HG03571 (cell line): ENCODE data around the gene UMAD1.

Source experiments
- ATAC-seq: cut with Tn5 transposase; IDR thresholded peaks from one replicate; pipeline ENCODE4 v1.9.1; 2021; ENCODE audit not compliant: unreplicated experiment

UMAD1 gene

DNA sequence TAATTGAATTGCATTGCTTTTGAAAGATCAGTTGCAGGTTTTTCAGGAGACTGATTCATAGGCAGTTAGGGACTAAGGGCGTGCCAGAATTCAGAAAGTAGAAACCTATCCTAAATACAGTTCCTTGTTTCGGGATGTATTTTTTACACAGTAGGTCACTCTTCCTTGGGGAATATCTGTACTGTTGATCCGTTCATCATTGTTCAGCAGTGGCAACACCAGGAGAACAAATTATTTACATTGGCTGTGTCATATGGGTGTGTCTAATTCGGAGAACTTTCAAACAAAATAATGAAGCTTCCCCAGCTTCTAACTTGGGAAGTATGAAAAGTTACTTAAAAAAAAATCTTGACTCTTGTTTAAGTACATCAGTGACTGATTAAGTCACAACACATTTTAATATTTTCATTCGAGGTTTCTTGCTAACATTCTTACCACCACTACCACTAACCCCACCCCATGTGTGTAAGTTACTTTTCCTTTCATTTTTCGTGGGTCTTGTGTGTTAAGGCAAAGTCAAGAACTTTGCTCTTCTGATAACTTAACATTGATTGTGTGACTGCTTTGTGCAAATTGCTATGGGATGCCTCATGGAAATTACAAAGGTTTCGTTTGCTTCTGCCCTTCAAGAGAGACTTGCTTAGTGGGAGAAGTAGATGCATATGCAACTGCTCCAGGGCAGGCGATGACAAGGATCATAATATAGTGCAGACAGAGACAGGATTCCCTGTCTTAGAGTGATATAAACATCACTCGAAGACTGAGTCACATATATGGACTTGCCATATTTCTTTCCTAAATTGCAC is 121.6 kb downstream of the UMAD1 start:
- ATAC-seq = peak; percentile 68

DNA sequence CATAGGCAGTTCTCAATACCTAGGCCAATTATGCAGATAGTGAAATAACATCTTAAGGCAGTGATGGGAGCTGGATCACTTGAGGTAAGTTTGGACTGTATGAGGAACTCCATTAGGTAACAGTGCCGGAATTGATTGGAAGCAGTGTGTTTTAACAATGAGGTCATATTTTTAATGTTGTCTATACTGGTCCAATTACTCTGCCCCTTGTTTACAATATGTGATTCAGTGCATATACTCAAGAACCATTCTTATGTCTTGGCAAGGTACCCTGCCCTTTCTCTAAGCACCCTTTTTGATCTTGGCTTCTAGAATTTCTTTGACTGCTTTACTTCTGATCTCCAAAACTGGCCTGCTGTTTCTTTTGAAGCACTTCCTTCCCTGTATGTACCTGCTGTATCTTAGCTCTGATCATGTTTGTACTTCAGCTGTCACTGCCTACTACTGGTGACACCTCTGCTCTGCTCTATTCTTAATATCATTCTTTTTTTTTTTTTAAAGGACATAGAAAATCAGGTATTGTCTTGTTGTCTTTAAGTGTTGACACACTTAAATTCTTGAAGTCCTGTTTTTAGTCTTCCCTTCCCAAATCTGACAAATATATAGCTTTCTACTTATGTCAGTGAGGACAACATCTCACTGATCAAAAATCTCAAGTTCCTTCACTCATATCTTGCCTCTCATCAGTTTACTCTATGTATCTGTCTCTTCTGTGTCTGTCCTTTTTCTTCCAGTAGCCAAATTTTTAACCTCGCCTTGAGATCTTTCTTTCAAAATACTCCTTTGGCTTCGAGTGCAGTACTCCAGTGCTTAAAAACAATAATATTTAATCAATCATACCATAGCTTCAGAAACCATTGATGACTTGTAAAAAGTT is 124.2 kb downstream of the UMAD1 start:
- no peak for ATAC-seq

DNA sequence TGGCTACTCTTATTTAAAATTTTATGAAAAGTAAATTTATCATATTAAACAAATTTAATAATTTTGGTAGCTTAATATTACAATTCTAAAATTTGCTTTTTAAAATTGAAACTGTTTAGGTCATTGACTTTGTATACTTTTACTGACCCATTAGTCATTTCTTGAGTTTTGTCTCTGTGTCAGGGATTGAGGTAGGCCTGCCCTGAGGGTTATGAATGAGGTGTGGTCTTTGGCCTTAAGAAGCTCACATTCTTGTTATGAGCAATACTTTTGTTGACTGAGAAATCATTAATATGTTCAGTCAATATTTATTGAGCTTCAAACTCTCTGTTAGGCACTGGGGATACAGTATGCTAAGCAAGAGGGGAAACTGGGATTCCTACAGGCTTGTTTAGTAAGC is 124.9 kb downstream of the UMAD1 start:
- ATAC-seq = peak; percentile 75

DNA sequence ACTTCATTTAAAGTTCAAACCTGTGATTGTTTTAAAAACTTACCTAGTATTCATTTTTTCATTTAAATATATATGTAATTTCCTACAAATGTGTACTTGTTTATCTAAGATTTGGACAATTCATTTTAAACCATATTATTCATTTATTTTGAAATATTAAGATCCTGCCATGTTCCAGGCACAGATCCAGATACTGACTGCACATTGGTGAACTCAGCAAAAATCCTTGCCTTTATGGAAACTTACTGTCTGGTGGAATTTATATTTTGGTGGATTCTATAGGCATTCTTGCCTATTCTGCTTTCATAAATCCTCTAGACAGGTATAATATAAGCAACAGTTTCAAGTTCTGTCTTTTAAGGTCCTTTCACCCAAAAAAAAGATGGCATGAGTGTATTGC is 126.1 kb downstream of the UMAD1 start:
- no peak for ATAC-seq

DNA sequence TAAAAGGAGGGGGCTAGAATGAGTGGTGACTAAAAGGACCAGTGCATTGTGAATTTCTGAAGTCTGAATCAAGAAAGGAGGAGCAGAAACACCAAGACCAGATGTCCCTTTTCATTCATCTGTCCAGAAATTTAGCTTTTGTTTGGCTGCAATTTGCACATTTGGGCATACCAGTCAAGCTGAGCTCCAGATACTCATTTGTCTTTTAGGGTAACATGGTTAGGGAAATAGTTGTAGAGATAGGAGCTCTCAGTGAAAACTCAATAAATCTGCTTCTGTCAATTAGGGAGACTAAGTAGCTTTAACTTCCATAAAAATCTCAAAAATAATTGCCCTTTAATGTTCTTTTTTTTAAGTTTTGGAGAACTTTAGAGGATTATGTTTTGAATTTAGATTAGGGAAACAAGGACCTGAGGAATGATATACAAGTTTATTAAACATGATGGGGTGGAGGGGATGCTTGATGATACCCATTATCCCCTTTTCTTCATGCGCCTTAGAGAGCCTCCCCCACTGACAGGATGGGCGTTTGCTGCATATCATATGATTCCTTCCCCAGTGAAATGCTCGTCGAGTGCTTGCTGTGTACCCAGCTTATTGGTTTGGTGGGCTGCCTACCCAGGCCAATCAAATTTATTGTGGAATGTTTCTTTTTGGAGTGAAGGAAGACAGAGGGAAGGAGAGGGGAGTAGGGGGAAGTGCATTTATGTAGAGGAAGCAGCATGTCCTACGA is 128.6 kb downstream of the UMAD1 start:
- no peak for ATAC-seq

DNA sequence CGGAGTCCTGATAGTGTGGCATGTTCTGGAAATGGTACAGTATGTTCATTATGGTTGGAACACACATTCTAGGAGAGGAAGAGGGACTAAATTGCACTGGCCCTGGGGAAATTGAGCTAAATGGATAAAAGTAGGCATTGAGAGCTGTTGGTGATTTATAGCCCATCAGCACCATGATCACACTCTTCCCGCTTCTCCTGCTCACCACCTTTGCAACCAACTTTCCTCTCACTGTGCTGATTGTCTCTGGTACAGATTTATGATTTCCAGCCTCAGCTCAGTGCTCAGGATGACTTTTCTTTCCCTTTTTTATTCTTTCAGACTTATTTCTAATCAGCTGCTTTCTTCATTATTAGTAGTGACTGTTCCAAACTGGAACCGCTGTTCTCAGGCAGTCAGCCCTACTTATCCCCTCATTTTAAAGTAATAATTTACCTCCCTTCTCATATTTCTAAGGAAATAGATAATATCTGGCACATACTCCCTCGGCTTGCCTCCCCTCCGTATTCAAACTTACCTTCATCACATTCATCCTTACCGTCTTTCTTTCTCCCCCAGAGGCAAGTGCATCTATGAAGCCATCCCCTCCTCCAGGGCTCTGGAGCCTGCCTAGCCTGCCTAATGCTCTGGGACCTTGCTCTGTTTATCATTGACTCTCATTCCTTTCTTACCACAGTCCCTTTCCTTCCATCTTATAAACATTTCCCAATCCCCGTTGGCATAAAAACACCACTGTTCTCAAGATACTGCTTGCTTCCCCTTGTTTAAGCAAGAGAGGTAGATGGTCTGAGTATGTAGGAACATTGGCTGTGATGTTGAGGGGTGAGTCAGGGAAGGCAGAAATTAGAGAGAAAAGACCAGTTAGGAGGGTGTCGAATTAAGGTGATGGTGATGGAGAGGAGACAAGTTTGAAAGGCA is 129.4 kb downstream of the UMAD1 start:
- ATAC-seq = no peak

DNA sequence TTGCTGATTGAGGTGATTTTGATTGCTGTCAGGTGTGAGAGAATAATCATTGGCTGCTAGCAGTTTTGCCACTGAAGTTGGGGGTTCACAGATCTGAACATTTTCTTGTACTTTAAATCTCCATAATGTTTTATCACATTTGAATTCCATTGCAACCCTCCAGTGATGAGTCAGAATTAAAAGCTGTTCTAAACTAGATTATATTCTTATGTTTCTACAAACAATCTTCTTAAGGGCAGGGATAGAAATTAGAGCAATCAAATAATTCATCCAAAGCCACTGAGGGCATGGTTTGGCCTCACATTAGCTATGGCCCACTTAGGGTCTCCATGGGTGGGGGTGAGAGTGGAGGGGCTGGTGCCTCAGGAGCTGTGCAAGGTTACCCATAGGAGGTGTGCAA is 130.9 kb downstream of the UMAD1 start:
- ATAC-seq = no peak

DNA sequence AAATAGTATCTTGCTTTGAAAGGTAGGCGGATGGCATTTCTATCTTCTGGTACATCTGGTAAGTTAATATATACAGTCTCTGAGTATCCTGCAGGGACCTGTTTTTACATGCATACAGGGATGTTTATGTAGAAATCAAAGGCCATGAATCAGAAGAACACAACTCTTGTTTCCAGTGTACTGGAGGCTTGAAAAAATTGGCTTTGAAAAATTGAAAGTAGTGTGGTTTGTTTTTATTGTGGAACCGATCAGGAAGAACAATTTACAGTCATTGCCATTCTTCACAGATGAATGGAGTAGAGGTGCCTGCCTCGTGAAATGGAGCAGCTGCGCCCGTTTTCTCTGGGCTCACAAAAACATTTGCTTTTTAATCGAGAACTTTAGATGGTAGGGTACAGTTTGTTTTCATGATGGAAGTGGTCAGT is 131.9 kb downstream of the UMAD1 start:
- no peak for ATAC-seq

DNA sequence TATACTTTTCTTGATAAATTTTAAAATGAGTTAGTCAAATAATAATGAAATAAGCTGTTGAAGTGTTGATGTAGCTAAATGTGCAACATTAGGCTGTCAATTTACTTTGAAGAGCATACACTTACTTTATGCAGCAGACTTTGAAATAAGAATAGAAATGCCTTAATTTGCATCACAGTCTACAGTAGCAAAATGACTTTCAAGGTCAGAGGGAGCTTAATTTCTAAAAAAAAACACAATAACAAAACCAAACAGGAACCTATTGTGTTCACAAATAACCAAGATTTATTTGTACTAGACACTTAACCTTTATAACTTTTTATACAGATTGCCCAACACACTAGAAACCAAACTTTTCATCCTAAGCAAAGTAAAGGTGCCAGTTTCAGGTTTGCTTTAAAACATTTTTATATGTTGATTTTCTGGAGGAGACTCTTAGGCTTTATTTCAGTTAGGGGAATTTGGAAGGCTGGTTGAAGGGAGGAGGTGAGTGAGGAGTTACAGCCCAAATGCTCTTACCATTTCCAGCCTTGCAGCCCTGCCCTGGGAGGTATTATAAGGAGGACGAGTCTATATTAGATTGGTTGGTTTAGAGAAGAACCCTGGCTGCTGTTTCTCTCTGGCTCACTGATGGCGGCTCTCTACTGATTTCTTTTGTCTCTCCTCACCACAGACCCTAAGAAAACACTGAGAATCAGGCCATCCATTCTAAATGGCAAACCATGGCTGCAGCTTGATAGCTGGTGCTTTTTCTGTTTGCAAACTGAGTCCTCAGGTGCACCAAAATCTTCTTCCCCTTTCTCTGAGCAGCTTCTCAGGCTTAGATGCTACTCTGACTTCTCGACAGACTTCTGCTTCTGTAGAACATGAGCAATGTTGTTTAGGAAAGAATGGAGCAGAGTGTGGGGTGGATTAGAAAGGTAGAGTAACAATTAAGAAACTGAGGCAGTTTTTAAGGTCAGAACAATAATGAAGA is 133.1 kb downstream of the UMAD1 start:
- peak; percentile 52 for ATAC-seq

DNA sequence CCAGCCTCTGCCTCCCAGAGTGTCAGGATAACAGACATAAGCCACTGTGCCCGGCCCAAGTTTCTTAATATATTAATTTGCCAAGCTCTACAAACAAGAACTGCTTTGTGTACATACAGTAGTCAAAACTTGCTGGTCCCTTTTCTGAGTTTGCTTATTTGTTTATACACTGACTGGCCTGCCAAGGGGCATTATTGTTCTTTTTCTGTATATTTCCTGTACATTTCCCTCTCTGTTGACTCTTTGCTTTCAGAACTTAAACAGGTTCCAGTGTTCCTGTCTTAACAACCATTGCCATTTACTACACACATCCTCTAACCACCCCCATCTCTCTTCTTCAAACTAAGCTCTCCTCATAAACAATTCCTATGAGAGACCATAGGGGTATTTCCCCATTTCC is 139.3 kb downstream of the UMAD1 start:
- no peak for ATAC-seq

DNA sequence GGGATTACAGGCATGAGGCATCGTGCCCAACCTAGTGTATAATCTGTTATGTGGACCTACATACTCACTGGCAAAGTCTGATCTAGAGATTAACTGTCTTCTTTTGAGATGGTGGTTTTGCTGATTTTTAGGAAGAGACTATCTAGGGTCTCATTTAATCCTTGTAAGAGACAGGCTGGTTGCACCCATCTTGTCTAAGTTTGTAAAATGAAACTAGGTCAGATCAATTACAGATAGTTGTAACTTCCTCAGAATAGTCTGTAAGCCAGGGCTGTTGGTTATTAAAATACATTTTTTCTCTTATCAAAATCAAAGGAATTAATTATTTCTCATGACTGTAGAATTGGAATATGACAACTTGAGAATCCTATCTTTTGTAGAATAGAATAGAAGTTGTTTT is 142.4 kb downstream of the UMAD1 start:
- no peak for ATAC-seq

DNA sequence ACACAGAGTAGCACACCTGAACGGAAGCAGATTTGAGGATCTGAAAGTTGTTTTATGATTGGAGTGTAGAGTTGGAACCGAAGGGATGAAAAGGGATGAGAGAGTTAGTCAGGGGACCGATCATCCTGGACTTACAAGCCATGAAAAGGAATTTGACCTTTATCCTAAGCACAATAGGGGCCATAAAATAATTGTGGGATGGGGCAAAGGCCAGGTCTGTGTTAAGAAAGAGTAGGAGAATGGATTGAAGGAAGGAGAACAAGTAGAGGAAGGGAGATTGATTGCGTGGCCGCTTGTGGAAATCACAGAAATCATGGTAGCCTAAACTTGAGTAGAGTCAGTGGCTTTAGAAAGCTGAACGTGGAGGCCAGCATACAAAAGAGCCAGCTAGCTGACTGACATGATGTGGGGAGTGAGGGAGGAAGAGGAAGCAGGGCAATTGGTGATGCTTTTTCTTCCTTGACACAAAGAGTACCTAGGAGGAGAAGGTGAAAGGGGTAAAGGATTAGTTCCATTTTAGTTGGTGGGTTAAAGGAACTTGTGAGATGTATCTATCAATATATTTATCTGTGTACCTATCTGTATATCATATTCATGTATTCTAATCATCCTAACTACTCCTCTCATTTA is 144.9 kb downstream of the UMAD1 start:
- no peak for ATAC-seq

DNA sequence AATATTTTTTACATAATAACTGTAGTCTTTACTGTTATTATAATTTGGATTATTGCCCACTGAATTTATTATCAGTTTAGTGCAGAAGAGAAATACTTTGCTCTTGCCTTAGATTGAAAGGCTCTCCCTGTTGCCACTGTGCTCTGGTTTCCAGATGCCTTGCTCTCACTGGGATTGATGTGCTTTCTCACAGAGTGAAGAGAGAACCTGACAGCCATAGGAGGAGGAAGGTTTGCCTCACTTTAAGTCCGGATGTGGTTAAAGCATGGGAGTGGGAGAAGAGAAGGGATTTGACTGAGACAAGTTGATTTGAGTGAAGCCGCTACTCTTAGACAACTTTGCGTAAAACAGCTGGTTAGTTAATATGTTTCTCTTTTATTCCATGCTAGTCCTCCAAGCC is 146.0 kb downstream of the UMAD1 start:
- ATAC-seq = no peak

DNA sequence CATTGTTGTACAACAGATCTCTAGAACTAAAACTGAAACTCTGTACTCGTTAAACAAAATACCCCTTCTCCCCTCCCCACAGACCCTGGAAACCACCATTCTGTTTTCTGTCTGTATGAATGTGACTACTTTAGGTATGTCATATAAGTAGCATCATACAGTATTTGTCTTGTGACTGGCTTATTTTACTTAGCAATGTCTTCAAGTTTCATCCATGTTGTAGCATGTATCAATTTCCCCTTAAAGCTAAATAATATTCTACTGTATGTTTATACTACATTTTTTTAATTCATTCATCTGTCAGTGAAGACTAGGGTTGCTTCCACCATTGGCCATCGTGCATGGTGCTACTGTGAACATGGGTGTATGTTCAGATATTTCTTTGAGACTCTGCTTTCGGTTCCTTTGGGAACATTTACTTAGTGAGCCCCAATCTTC is 149.0 kb downstream of the UMAD1 start:
- ATAC-seq = peak; percentile 85

DNA sequence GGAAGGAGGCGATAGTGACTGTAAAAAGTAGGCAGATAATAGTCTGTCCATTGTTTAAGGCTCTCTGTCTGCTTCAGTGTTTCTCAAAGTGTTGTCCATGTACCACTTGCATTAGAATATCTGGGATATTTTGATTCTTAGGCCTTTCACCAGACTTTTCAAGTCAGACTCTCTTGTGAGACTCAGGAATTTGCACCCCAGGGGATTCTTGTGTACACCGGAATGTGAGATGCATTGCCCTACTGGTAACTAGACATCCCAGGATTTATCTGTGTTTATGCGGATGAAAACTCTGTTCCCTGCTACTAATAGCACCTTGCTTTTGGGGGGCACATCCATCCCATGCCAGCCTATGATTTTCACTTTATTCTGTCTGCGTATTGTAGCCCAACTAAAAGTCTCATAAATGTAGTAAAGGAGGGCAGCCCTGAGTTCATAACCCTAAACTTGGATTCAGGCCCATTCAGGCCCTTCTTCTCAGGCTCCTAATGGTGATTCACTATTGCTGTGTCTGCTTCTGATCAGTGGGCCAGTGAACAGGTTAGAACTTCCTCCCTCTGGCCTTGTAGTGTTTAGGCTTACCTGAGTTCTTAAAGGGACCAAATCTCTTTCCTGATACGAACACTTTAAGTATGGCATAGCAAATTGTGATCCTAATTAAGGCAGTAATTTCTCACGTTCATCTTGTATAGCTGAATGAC is 149.6 kb downstream of the UMAD1 start:
- no peak for ATAC-seq

DNA sequence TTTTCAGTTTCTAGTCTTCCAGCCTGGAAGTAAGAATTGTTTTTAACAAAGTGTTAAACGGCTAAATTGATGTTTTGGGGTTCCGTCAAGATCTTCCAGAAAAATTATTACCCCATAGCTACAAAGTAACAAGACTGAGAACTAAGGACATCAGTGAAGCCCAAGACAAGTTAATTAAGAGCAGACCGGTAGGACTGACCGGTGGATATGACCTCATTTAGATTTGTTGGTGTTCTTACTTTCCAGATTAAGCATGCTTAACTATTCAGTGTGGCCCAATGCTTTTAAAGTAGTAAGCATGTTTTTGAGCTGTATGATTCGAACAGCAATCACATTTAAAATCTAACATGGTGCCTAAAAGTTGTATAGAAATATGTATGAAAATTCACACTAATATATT is 151.0 kb downstream of the UMAD1 start:
- no peak for ATAC-seq

DNA sequence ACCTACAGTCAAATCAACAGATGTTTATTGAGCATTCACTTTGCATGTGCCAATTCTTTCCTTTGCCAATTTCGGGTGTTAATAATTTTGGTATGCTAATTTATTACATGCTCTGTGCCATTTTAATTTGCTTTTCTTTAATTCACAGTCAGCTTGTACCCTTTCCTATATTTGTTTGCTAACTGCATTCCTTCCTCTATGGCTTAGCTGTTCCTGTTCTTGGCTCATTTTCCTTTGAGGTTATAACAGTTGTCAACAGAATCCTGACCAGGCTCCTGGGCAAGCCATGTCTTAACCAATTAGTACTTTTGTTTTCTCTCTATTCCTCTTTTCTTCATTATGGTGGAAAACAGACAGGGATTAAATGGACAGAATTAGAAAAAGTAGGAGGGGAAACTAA is 151.5 kb downstream of the UMAD1 start:
- ATAC-seq = no peak

DNA sequence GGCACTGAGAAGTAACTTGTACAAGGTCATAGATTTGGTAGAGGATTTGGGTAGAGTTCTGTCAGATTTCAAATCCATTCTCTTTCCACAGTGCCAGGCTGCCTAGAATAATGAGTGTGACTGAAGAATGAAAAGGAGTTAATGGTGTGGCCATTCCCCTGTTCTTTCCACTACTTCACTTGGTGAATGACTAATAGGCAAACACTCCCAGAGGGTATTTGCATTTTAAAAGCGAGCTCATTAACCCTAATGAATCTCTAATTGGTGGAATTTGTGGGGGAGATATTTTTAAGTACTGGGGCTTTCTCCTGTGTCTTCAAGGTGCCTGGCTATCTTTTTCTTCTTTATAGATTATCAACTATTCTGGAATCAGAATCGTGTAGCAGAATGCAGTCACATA is 152.7 kb downstream of the UMAD1 start:
- no peak for ATAC-seq
